ENCODE results near the gene TOLLIP. TPM values are rescaled to one million over a fixed set of nuclear protein-coding genes. Genes with fewer than 3 reads are reported as not detected.
A peak's percentile ranks its signal among the peaks of the same experiment; 100 is the strongest.

TOLLIP gene
- total and polyA plus RNA-seq, 10 donors = 16.1 to 67.4 (median 46.2) TPM

DNA sequence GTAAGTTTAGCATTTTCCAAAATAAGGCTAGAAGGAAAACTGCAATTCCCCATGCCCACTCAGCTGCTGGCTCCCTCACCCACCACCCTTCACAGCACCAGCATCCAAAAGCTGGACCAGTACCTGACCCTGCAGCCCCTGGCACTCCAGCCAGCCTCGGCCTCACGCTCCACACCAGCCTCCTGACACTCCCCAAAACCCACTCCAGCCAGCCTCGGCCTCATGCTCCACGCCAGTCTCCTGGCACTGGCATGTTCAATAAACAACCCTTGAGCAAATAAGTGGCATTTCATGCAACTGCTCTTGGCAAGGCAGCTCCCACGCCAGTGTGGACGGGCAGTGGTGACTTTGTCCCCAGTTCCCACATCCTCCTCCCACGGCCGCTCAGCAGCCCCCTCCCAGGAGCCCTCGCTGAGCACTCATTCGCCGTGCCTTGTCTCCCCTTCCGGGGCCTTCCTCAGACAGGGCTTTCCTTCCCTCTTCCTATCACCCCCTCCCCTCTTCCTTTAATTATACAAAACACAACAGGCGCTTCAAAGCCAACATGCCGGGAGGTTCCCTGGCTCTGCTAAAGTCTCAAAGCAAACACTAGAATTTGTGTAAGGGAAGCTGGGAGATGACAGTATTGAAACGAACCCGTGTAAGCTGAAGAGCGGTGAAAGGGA, 6.8 kb downstream of the TOLLIP start:
- intact Hi-C loops (cut with DNase I; ENCODE audit: low total_unique reads) = loop anchor here (10.0 kb wide), 1 partner anchor 222 kb away; no protein-coding TSS in a partner anchor
- DNase-seq = peak; percentile 56
- 73 to 78% (median 74%) methylated on average over 17 of the region's 17 CpGs for WGBS, 5 donors
- H3K36me3 ChIP-seq = peaks cover 0 to 82% (median 24%) of the 10 kb centered on the region in 6 donors
- H3K4me3 ChIP-seq = no peak overlapping the region
- TF ChIP-seq POLR2AphosphoS5 (IDR thresholded peaks at IDR 0.05) (no peak), POLR2A (IDR thresholded peaks at IDR 0.05) (no peak)
- TF ChIP-seq, protein P1, sequence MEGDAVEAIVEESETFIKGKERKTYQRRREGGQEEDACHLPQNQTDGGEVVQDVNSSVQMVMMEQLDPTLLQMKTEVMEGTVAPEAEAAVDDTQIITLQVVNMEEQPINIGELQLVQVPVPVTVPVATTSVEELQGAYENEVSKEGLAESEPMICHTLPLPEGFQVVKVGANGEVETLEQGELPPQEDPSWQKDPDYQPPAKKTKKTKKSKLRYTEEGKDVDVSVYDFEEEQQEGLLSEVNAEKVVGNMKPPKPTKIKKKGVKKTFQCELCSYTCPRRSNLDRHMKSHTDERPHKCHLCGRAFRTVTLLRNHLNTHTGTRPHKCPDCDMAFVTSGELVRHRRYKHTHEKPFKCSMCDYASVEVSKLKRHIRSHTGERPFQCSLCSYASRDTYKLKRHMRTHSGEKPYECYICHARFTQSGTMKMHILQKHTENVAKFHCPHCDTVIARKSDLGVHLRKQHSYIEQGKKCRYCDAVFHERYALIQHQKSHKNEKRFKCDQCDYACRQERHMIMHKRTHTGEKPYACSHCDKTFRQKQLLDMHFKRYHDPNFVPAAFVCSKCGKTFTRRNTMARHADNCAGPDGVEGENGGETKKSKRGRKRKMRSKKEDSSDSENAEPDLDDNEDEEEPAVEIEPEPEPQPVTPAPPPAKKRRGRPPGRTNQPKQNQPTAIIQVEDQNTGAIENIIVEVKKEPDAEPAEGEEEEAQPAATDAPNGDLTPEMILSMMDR (IDR thresholded peaks at IDR 0.05 in 8 of 11, conservative IDR thresholded peaks at IDR 0.05 in 3 of 11) = no peak
- H3K27ac ChIP-seq = peak overlapping the region in 6 of 8 donors; percentile 43 to 63 (median 56)
- no peaks in the 10 kb centered on the region for H3K27me3 ChIP-seq (replicated peaks in 1 of 7)
- no peaks in the 10 kb centered on the region for H3K9me3 ChIP-seq
- H3K4me1 ChIP-seq = peaks cover 31 to 99% (median 84%) of the 10 kb centered on the region in 6 donors

DNA sequence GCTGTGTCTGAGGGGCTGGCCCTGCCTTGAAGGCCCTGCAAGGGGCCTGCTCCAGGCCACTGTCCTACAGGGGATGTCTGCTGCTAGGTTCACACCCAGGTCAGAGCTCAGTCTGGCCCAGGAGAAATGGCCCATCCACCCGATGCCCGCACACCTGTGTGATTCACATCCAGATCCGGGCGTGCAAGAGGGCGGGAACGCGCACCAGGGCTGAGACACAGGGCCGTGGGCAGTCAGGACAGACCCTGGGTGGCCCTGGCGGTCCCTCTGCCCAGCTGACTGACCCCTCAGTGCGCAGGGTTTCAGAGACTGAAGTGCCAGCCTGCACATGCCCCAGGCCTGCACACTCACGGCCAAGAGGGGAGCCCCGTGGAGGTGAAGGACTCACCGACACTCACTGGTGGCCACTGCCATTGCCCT, 7.4 kb downstream of the TOLLIP start:
- Histone ChIP-seq H3K36me3 (peaks cover 0 to 82% (median 25%) of the 10 kb centered on the region in 6 donors), H3K27me3 (replicated peaks in 1 of 7) (no peaks in the 10 kb centered on the region), H3K27ac (peak overlapping the region in 3 of 8 donors; percentile 51 to 62 (median 61)), H3K4me3 (no peak overlapping the region), H3K9me3 (no peaks in the 10 kb centered on the region), H3K4me1 (peaks cover 26 to 99% (median 82%) of the 10 kb centered on the region in 6 donors)
- TF ChIP-seq POLR2A (IDR thresholded peaks at IDR 0.05) (no peak), POLR2AphosphoS5 (IDR thresholded peaks at IDR 0.05) (peak in 1 of 3 donors; percentile 3)
- TF ChIP-seq, protein P1 (IDR thresholded peaks at IDR 0.05 in 8 of 11, conservative IDR thresholded peaks at IDR 0.05 in 3 of 11) = no peak
- 80 to 93% (median 89%) methylated on average over 2 to 13 of the region's 13 CpGs for WGBS, 5 donors
- intact Hi-C loops (cut with DNase I; ENCODE audit: low total_unique reads) = loop anchor here (10.0 kb wide), 1 partner anchor 223 kb away; no protein-coding TSS in a partner anchor
- DNase-seq = peak; percentile 74

DNA sequence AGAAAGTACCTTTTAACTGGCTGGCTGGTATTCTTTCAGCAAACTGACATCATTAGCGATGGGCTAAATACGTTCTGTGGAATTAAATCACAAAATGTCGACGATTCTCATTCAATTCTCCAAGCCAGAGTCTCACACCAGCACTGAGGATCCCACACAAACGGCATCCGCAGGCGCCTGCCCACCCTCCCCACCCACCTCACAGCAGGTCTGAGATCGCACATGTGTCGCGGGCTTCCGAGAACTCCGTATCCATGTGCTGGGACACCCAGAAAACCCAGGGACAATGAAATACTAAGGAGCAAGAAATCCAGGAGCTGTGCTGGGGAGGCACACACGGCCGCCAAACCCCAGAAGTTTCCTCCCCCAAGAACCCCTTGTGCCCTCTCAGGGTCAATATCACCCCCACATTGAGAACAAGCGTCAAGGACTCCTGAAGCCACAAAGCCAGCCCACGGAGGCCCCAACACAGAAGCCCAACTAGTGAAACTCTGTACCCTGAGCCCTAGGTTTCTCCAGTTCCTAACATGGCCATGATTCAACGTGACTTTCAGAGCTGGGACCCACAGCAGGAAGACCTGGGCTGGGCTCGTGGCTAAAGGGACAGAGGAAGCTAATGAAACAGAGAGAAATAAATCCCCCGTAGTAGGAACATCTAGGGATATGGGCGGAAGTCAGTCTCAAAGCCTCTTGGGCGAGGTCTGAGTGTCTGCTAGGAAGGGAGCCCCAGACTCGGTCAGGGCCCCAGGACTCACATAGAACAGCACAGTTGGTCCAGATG, 8.0 kb downstream of the TOLLIP start:
- TF ChIP-seq POLR2A (IDR thresholded peaks at IDR 0.05) (no peak), POLR2AphosphoS5 (IDR thresholded peaks at IDR 0.05) (no peak)
- TF ChIP-seq, protein P1 (IDR thresholded peaks at IDR 0.05 in 8 of 11, conservative IDR thresholded peaks at IDR 0.05 in 3 of 11) = no peak
- Histone ChIP-seq H3K9me3 (no peaks in the 10 kb centered on the region), H3K4me1 (peaks cover 19 to 95% (median 76%) of the 10 kb centered on the region in 6 donors), H3K4me3 (no peak overlapping the region), H3K27me3 (replicated peaks in 1 of 7) (no peaks in the 10 kb centered on the region), H3K27ac (peak overlapping the region in 3 of 8 donors; percentile 51 to 62 (median 61)), H3K36me3 (peaks cover 0 to 84% (median 25%) of the 10 kb centered on the region in 6 donors)
- peak; percentile 35 for DNase-seq
- WGBS, 5 donors = 82 to 91% (median 86%) methylated on average over 21 to 22 of the region's 22 CpGs
- intact Hi-C loops (cut with DNase I; ENCODE audit: low total_unique reads) = loop anchor here (10.0 kb wide), 1 partner anchor 223 kb away; no protein-coding TSS in a partner anchor
